Measurements from ENCODE around the gene GOLGA6B.
"Not testable (repeated sequence)": the region's sequence is repeated elsewhere in the genome, so short reads cannot be mapped to it uniquely, and the experiment has no call there.

The GOLGA6B gene

GRCh38 chr15:72654397-72654796 lies at the start of gene GOLGA6B:
TSS of gene GOLGA6B (plus strand) at chr15:72654697. CDS start at chr15:72654738, 41 bp downstream.
- not testable (repeated sequence) for DNase-seq

- no peak for DNase-seq
These were observed 49.7 kb upstream of the GOLGA6B start for GRCh38 chr15:72604794-72605193.

GRCh38 chr15:72608084-72608483 lies 46.4 kb upstream of the GOLGA6B start:
- DNase-seq = not testable (repeated sequence)

GRCh38 chr15:72609862-72610261 lies 44.6 kb upstream of the GOLGA6B start:
- no peak for DNase-seq

GRCh38 chr15:72612324-72612723 lies 42.2 kb upstream of the GOLGA6B start:
- not testable (repeated sequence) for DNase-seq

- DNase-seq = no peak
These were observed 39.5 kb upstream of the GOLGA6B start for GRCh38 chr15:72614810-72615532.

- DNase-seq = not testable (repeated sequence)
These were observed 38.8 kb upstream of the GOLGA6B start for GRCh38 chr15:72615533-72616233.

- peak; percentile 0 for DNase-seq
These were observed 37.8 kb upstream of the GOLGA6B start for GRCh38 chr15:72616491-72617210.

- DNase-seq = not testable (repeated sequence)
These were observed 30.6 kb upstream of the GOLGA6B start for GRCh38 chr15:72623854-72624253.

- peak; percentile 1 for DNase-seq
These were observed 28.3 kb upstream of the GOLGA6B start for GRCh38 chr15:72626153-72626552.

GRCh38 chr15:72628249-72629067 lies 26.0 kb upstream of the GOLGA6B start:
- DNase-seq = not testable (repeated sequence)

- DNase-seq = not testable (repeated sequence)
These were observed 25.4 kb upstream of the GOLGA6B start for GRCh38 chr15:72629068-72629570.

- not testable (repeated sequence) for DNase-seq
These were observed 17.8 kb upstream of the GOLGA6B start for GRCh38 chr15:72636519-72637282.

GRCh38 chr15:72639759-72640483 lies 14.6 kb upstream of the GOLGA6B start:
- not testable (repeated sequence) for DNase-seq

- not testable (repeated sequence) for DNase-seq
These were observed 12.2 kb upstream of the GOLGA6B start for GRCh38 chr15:72642271-72642670.

GRCh38 chr15:72648631-72649253 lies 5.8 kb upstream of the GOLGA6B start:
- not testable (repeated sequence) for DNase-seq

GRCh38 chr15:72656014-72656413 lies 1.5 kb downstream of the GOLGA6B start:
- DNase-seq = not testable (repeated sequence)

GRCh38 chr15:72661081-72661480 lies 6.6 kb downstream of the GOLGA6B start:
- DNase-seq = not testable (repeated sequence)

GRCh38 chr15:72663931-72664330 lies 9.4 kb downstream of the GOLGA6B start:
- not testable (repeated sequence) for DNase-seq

- not testable (repeated sequence) for DNase-seq
These were observed 11.2 kb downstream of the GOLGA6B start for GRCh38 chr15:72665706-72666105.

Data from kidney glomerular epithelial cell (primary cell).